ENCODE data around the gene SNRNP200. TPM values are rescaled to one million over a fixed set of nuclear protein-coding genes. Genes with fewer than 3 reads are reported as not detected.

The SNRNP200 gene
- total RNA-seq, 2 experiments from 2014 or later = 175 to 178 TPM

GRCh38 chr2:96342085-96342484, 36.7 kb upstream of the SNRNP200 start:
- POLR2A ChIA-PET = interaction anchor here (0.6 to 1.9 kb wide), 5 partner anchors 16 to 58 kb away, joined by 3 to 7 read pairs (median 4); partner anchors contain the start of gene ITPRIPL1
- intact Hi-C loops (cut with micrococcal nuclease) = loop anchor here (5.0 kb wide), 1 partner anchor 35 kb away; the partner anchor contains the start of gene SNRNP200
- Mint-ChIP-seq H3K36me3 (ENCODE audit: low read depth) (peaks cover 77% of the 10 kb centered on the region), H3K27me3 (no peaks in the 10 kb centered on the region), H3K9me3 (no peaks in the 10 kb centered on the region), H3K4me3 (no peak overlapping the region), H3K27ac (peak overlapping the region; percentile 50), H3K4me1 (ENCODE audit: low read depth) (peaks cover 48% of the 10 kb centered on the region)
- ATAC-seq = peak; percentile 72
- peak; percentile 58 for DNase-seq
- TF ChIP-seq CTCF (IDR thresholded peaks at IDR 0.05) = no peak
- CTCF ChIA-PET = interaction anchor here (1.1 to 1.6 kb wide), 2 partner anchors 21 to 22 kb away, joined by 3 read pairs; no protein-coding TSS in a partner anchor

GRCh38 chr2:96341641-96342040, 36.3 kb upstream of the SNRNP200 start:
- no peak for TF ChIP-seq CTCF (IDR thresholded peaks at IDR 0.05)
- no peaks in the 10 kb centered on the region for H3K27me3 Mint-ChIP-seq
- POLR2A ChIA-PET = interaction anchor here (1.0 to 1.9 kb wide), 4 partner anchors 16 to 58 kb away, joined by 4 to 7 read pairs (median 4); partner anchors contain the start of gene ITPRIPL1
- intact Hi-C loops (cut with micrococcal nuclease) = loop anchor here (5.0 kb wide), 1 partner anchor 34 kb away; the partner anchor contains the start of gene SNRNP200
- ATAC-seq (no peak), DNase-seq (no peak)
- peak overlapping the region; percentile 61 for H3K27ac Mint-ChIP-seq
- H3K4me1 Mint-ChIP-seq (ENCODE audit: low read depth) = peaks cover 51% of the 10 kb centered on the region
- peaks cover 76% of the 10 kb centered on the region for H3K36me3 Mint-ChIP-seq (ENCODE audit: low read depth)
- no peaks in the 10 kb centered on the region for H3K9me3 Mint-ChIP-seq
- H3K4me3 Mint-ChIP-seq = no peak overlapping the region
- CTCF ChIA-PET = interaction anchor here (0.8 to 1.6 kb wide), 3 partner anchors 20 to 168 kb away, joined by 3 read pairs; no protein-coding TSS in a partner anchor

GRCh38 chr2:96340493-96341414, 35.4 kb upstream of the SNRNP200 start:
- TF ChIP-seq CTCF (IDR thresholded peaks at IDR 0.05) = no peak
- DNase-seq (no peak), ATAC-seq (no peak)
- H3K27me3 Mint-ChIP-seq = no peaks in the 10 kb centered on the region
- ChIA-PET CTCF (interaction anchor here (0.8 to 1.6 kb wide), 3 partner anchors 19 to 169 kb away, joined by 3 to 5 read pairs (median 3); no protein-coding TSS in a partner anchor), POLR2A (interaction anchor here (0.6 to 1.9 kb wide), 4 partner anchors 15 to 57 kb away, joined by 3 to 7 read pairs (median 4); partner anchors contain the start of gene ITPRIPL1)
- H3K36me3 Mint-ChIP-seq (ENCODE audit: low read depth) = peaks cover 75% of the 10 kb centered on the region
- peak overlapping the region; percentile 61 for H3K27ac Mint-ChIP-seq
- intact Hi-C loops (cut with micrococcal nuclease) = loop anchor here (5.0 kb wide), 1 partner anchor 33 kb away; the partner anchor contains the start of gene SNRNP200
- H3K4me1 Mint-ChIP-seq (ENCODE audit: low read depth) = peaks cover 55% of the 10 kb centered on the region
- no peaks in the 10 kb centered on the region for H3K9me3 Mint-ChIP-seq
- H3K4me3 Mint-ChIP-seq = peak overlapping the region; percentile 17

- Mint-ChIP-seq H3K4me3 (peak overlapping the region; percentile 97), H3K27ac (no peak overlapping the region)
Measured at GRCh38 chr2:96336873-96337272, 31.5 kb upstream of the SNRNP200 start.

More at GRCh38 chr2:96336873-96337272, 31.5 kb upstream of the SNRNP200 start:
- no peaks in the 10 kb centered on the region for H3K27me3 Mint-ChIP-seq
- no peak for TF ChIP-seq CTCF (IDR thresholded peaks at IDR 0.05)
- ATAC-seq = no peak
- ChIA-PET CTCF (interaction anchor here (1.7 to 1.9 kb wide), 2 partner anchors 35 to 71 kb away, joined by 5 to 6 read pairs; no protein-coding TSS in a partner anchor), POLR2A (interaction anchor here (0.7 to 6.4 kb wide), 8 partner anchors 13 to 194 kb away, joined by 3 to 112 read pairs (median 4); partner anchors contain the start of genes ITPRIPL1 and SNRNP200)
- no peaks in the 10 kb centered on the region for H3K9me3 Mint-ChIP-seq
- no peak for DNase-seq
- peaks cover 39% of the 10 kb centered on the region for H3K36me3 Mint-ChIP-seq (ENCODE audit: low read depth)
- H3K4me1 Mint-ChIP-seq (ENCODE audit: low read depth) = peaks cover 47% of the 10 kb centered on the region
- intact Hi-C loops (cut with micrococcal nuclease) = no loop called here
